Osteocyte (in vitro differentiated cells): ENCODE results near the gene KCNK13. TPM values are rescaled to one million over a fixed set of nuclear protein-coding genes. Genes with fewer than 3 reads are reported as not detected.

Experiments
- DNase-seq: peaks from one replicate; pipeline ENCODE4 v3.0.0; 2021; ENCODE audit warnings: mixed read lengths; ENCODE audit not compliant: unreplicated experiment; ENCODE audit errors: extremely low spot score
- H3K27ac Mint-ChIP-seq: one replicate; pipeline ENCODE4 v1.8.0; 2021; ENCODE audit warnings: mild to moderate bottlenecking, mixed read lengths; ENCODE audit not compliant: unreplicated experiment
- H3K27me3 Mint-ChIP-seq: one replicate; pipeline ENCODE4 v1.8.0; 2021; ENCODE audit warnings: mixed read lengths; ENCODE audit not compliant: unreplicated experiment
- H3K36me3 Mint-ChIP-seq: one replicate; pipeline ENCODE4 v1.8.0; 2021; ENCODE audit warnings: mixed read lengths; ENCODE audit not compliant: unreplicated experiment
- H3K4me1 Mint-ChIP-seq: one replicate; pipeline ENCODE4 v1.8.0; 2021; ENCODE audit warnings: mixed read lengths; ENCODE audit not compliant: unreplicated experiment
- H3K4me3 Mint-ChIP-seq: one replicate; pipeline ENCODE4 v1.8.0; 2021; ENCODE audit warnings: mild to moderate bottlenecking, moderate library complexity, mixed read lengths; ENCODE audit not compliant: unreplicated experiment
- H3K9me3 Mint-ChIP-seq: one replicate; pipeline ENCODE4 v1.8.0; 2021; ENCODE audit warnings: mixed read lengths; ENCODE audit not compliant: unreplicated experiment
- total RNA-seq: library from RNA; stranded (reverse); gene quantifications from 2 replicates; pipeline ENCODE4 v1.2.1, GENCODE V29; 2021
- TF ChIP-seq, protein P1 (sequence below): fragments of 200-600 bp; sonication (generic); IDR thresholded peaks from 2 replicates; pipeline ENCODE4 v1.5.0; 2021; ENCODE audit warnings: antibody characterized with exemption, mild to moderate bottlenecking, moderate library complexity

The KCNK13 gene
- total RNA-seq, 1 donor from 2014 or later = not detected

GRCh38 chr14:90126260-90126659 lies 64.5 kb downstream of the KCNK13 start:
- H3K27me3 Mint-ChIP-seq = peaks cover 9% of the 10 kb centered on the region
- no peaks in the 10 kb centered on the region for H3K4me1 Mint-ChIP-seq
- H3K9me3 Mint-ChIP-seq = no peaks in the 10 kb centered on the region
- H3K36me3 Mint-ChIP-seq = no peaks in the 10 kb centered on the region
- DNase-seq = no peak
- TF ChIP-seq, protein P1, sequence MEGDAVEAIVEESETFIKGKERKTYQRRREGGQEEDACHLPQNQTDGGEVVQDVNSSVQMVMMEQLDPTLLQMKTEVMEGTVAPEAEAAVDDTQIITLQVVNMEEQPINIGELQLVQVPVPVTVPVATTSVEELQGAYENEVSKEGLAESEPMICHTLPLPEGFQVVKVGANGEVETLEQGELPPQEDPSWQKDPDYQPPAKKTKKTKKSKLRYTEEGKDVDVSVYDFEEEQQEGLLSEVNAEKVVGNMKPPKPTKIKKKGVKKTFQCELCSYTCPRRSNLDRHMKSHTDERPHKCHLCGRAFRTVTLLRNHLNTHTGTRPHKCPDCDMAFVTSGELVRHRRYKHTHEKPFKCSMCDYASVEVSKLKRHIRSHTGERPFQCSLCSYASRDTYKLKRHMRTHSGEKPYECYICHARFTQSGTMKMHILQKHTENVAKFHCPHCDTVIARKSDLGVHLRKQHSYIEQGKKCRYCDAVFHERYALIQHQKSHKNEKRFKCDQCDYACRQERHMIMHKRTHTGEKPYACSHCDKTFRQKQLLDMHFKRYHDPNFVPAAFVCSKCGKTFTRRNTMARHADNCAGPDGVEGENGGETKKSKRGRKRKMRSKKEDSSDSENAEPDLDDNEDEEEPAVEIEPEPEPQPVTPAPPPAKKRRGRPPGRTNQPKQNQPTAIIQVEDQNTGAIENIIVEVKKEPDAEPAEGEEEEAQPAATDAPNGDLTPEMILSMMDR = no peak
- no peak overlapping the region for H3K4me3 Mint-ChIP-seq
- no peak overlapping the region for H3K27ac Mint-ChIP-seq

- Mint-ChIP-seq H3K36me3 (no peaks in the 10 kb centered on the region), H3K4me3 (no peak overlapping the region), H3K27me3 (peaks cover 7% of the 10 kb centered on the region), H3K4me1 (no peaks in the 10 kb centered on the region), H3K9me3 (no peaks in the 10 kb centered on the region), H3K27ac (no peak overlapping the region)
- DNase-seq = no peak
- TF ChIP-seq, protein P1 = no peak
Observed at GRCh38 chr14:90132821-90133570, 71.2 kb downstream of the KCNK13 start.

DNA sequence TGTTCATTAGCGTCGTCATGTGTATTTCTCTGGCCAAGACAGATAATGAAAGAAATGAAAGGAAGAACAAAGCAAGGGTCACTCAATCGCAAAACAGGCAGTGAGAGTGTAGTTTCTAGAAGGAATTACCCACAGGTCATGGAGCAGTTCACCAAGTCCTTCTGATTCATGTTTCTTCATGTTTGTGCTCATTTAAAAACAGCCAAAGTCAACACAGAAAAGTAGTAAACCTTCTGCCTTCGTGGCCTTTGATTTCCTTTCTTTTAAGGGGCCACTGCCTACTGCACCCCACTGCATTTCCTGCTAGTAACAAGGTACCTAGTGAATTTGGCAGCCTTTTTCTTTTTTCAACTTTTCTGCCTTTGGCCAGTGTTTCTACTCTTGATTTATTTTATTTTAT lies 75.1 kb downstream of the KCNK13 start:
- Mint-ChIP-seq H3K27ac (no peak overlapping the region), H3K27me3 (peaks cover 2% of the 10 kb centered on the region), H3K9me3 (no peaks in the 10 kb centered on the region), H3K4me1 (peaks cover 2% of the 10 kb centered on the region), H3K36me3 (no peaks in the 10 kb centered on the region), H3K4me3 (no peak overlapping the region)
- TF ChIP-seq, protein P1 = no peak
- no peak for DNase-seq

GRCh38 chr14:90137807-90138206 lies 76.0 kb downstream of the KCNK13 start:
- H3K9me3 Mint-ChIP-seq = no peaks in the 10 kb centered on the region
- no peak overlapping the region for H3K4me3 Mint-ChIP-seq
- TF ChIP-seq, protein P1 = no peak
- H3K36me3 Mint-ChIP-seq = no peaks in the 10 kb centered on the region
- peaks cover 2% of the 10 kb centered on the region for H3K27me3 Mint-ChIP-seq
- H3K27ac Mint-ChIP-seq = no peak overlapping the region
- peaks cover 2% of the 10 kb centered on the region for H3K4me1 Mint-ChIP-seq
- DNase-seq = no peak

GRCh38 chr14:90139199-90139598 lies 77.4 kb downstream of the KCNK13 start:
- no peak for DNase-seq
- Mint-ChIP-seq H3K36me3 (no peaks in the 10 kb centered on the region), H3K27me3 (peaks cover 5% of the 10 kb centered on the region), H3K9me3 (no peaks in the 10 kb centered on the region), H3K4me1 (peaks cover 2% of the 10 kb centered on the region), H3K27ac (no peak overlapping the region), H3K4me3 (no peak overlapping the region)
- TF ChIP-seq, protein P1 = no peak
